HCT116 (cell line): ENCODE results near the gene PITRM1.

Source experiments
- CEBPB ChIP-seq: IDR thresholded peaks from 2 replicates; pipeline ENCODE4 v1.6.1; 2012; ENCODE audit warnings: low read depth
- CTCF ChIP-seq, 3 experiments: fragments of 200-600 bp in 1 of 3; sonication (generic) in 1 of 3; IDR thresholded peaks in 2 of 3; conservative IDR thresholded peaks in 1 of 3; 2 replicates each; pipeline ENCODE4 v1.5.1; 2012 to 2017; ENCODE audit warnings: low read depth in 2 of 3, low read length in 2 of 3, antibody characterized with exemption in 1 of 3, borderline replicate concordance in 1 of 3, control low read depth in 1 of 3, mild to moderate bottlenecking in 1 of 3, mixed read lengths in 1 of 3, mixed run types in 1 of 3, moderate library complexity in 1 of 3; ENCODE audit not compliant: insufficient read depth in 1 of 3
- EZH2 ChIP-seq: fragments of 200-600 bp; sonication (generic); IDR thresholded peaks from 2 replicates; pipeline ENCODE4 v1.6.1; 2017; ENCODE audit warnings: antibody characterized with exemption, mixed run types
- MAX ChIP-seq: IDR thresholded peaks from 2 replicates; pipeline ENCODE4 v1.6.1; 2012
- POLR2A ChIP-seq: IDR thresholded peaks from 2 replicates; pipeline ENCODE4 v1.7.0; 2011; ENCODE audit warnings: borderline replicate concordance; ENCODE audit not compliant: insufficient read depth, insufficient read length; ENCODE audit errors: extremely low read depth
- POLR2AphosphoS5 ChIP-seq: IDR thresholded peaks from 2 replicates; pipeline ENCODE4 v1.6.1; 2011; ENCODE audit warnings: mild to moderate bottlenecking, low read depth, low read length, moderate library complexity
- RAD21 ChIP-seq: IDR thresholded peaks from 2 replicates; pipeline ENCODE4 v1.6.1; 2012; ENCODE audit warnings: low read depth, mild to moderate bottlenecking
- REST ChIP-seq: IDR thresholded peaks from 2 replicates; pipeline ENCODE4 v1.6.1; 2012; ENCODE audit warnings: low read depth
- TCF7L2 ChIP-seq: IDR thresholded peaks from 2 replicates; pipeline ENCODE4 v1.7.0; 2011; ENCODE audit warnings: borderline replicate concordance, inconsistent platforms; ENCODE audit not compliant: insufficient read depth, insufficient read length; ENCODE audit errors: extremely low read depth
- ZNF274 ChIP-seq: fragments of 200-500 bp; sonication (Bioruptor generic); IDR thresholded peaks from 2 replicates; pipeline ENCODE4 v1.6.1; 2014; ENCODE audit warnings: mild to moderate bottlenecking, low read depth, low read length, inconsistent platforms
- TF ChIP-seq, protein P1 (sequence below): IDR thresholded peaks from 2 replicates; pipeline ENCODE4 v1.6.1; 2011; ENCODE audit warnings: mild to moderate bottlenecking, low read length, moderate library complexity; ENCODE audit not compliant: insufficient replicate concordance; ENCODE audit errors: extremely low read depth

- TF ChIP-seq CTCF (IDR thresholded peaks at IDR 0.05 in 2 of 3, conservative IDR thresholded peaks at IDR 0.05 in 1 of 3; ENCODE audit: borderline replicate concordance in 1 of 3, insufficient read depth in 1 of 3, low read depth in 2 of 3, low read length in 2 of 3): no peak
- TF ChIP-seq EZH2: no peak
- TF ChIP-seq, protein P1, sequence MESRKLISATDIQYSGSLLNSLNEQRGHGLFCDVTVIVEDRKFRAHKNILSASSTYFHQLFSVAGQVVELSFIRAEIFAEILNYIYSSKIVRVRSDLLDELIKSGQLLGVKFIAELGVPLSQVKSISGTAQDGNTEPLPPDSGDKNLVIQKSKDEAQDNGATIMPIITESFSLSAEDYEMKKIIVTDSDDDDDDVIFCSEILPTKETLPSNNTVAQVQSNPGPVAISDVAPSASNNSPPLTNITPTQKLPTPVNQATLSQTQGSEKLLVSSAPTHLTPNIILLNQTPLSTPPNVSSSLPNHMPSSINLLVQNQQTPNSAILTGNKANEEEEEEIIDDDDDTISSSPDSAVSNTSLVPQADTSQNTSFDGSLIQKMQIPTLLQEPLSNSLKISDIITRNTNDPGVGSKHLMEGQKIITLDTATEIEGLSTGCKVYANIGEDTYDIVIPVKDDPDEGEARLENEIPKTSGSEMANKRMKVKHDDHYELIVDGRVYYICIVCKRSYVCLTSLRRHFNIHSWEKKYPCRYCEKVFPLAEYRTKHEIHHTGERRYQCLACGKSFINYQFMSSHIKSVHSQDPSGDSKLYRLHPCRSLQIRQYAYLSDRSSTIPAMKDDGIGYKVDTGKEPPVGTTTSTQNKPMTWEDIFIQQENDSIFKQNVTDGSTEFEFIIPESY: no peak
- TF ChIP-seq RAD21: no peak
- no peak for TF ChIP-seq POLR2A
- no peak for TF ChIP-seq REST
- TF ChIP-seq MAX: no peak
- no peak for TF ChIP-seq ZNF274
- TF ChIP-seq TCF7L2: no peak
- no peak for TF ChIP-seq CEBPB
- no peak for TF ChIP-seq POLR2AphosphoS5
Measured at GRCh38 chr10:3213758-3214515, 41.4 kb upstream of the PITRM1 start.
